ENCODE results near the gene FAM120C.

The FAM120C gene

DNA sequence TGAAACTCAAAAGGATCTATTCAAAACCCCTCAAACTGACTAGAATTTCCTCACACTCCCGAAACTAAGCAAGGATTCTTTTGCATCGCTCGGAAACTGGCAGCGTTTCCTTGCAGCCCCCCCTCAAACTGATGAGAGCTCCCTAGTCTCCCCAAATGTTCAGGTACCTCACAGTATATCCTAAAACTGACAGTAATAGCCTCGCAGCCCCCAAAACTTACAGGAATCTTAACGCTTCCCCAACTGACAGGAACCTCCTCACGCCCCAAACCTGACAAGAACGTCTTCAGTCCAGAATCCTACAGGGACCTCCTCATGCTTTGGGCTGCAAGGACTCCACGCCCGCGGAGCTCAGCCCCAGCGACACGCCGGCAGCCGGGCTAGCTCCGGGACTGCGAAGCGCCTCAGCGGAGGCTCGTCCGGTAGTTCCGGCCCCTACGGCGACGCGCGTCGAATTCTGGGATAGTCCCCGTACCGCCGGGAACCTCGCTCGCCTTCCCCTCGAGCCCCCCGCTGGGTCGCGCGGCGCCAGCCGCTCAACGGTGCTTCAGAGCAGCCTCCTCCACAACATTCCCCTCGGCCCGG lies 139.4 kb downstream of the FAM120C start:
- TF ChIP-seq, protein P1, sequence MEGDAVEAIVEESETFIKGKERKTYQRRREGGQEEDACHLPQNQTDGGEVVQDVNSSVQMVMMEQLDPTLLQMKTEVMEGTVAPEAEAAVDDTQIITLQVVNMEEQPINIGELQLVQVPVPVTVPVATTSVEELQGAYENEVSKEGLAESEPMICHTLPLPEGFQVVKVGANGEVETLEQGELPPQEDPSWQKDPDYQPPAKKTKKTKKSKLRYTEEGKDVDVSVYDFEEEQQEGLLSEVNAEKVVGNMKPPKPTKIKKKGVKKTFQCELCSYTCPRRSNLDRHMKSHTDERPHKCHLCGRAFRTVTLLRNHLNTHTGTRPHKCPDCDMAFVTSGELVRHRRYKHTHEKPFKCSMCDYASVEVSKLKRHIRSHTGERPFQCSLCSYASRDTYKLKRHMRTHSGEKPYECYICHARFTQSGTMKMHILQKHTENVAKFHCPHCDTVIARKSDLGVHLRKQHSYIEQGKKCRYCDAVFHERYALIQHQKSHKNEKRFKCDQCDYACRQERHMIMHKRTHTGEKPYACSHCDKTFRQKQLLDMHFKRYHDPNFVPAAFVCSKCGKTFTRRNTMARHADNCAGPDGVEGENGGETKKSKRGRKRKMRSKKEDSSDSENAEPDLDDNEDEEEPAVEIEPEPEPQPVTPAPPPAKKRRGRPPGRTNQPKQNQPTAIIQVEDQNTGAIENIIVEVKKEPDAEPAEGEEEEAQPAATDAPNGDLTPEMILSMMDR (IDR thresholded peaks at IDR 0.05; ENCODE audit: borderline replicate concordance, insufficient read depth, low read depth, low read length) = no peak
- peak overlapping the region; percentile 83 for H3K4me3 ChIP-seq (ENCODE audit: low read depth, low read length)

DNA sequence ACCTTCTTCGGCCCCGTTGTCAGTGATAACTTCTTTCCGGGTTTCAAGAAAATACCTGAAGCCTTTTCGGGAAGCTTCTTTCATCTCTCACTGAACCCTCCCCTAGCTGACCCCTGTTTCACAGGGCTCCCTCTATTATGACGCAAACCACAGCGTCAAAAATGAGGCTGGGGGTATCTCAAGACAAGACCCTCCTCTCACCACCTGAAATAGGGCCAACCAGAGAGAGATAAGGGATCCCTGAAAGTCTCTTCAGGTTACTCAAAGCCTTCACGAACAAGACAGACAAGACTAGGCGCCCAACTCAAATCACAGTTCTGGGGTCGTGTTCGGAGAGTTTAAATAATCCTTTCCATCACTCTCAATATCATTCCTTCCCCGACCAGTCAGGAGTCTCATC lies 140.0 kb downstream of the FAM120C start:
- TF ChIP-seq, protein P1 (IDR thresholded peaks at IDR 0.05; ENCODE audit: borderline replicate concordance, insufficient read depth, low read depth, low read length) = no peak
- peak overlapping the region; percentile 83 for H3K4me3 ChIP-seq (ENCODE audit: low read depth, low read length)

DNA sequence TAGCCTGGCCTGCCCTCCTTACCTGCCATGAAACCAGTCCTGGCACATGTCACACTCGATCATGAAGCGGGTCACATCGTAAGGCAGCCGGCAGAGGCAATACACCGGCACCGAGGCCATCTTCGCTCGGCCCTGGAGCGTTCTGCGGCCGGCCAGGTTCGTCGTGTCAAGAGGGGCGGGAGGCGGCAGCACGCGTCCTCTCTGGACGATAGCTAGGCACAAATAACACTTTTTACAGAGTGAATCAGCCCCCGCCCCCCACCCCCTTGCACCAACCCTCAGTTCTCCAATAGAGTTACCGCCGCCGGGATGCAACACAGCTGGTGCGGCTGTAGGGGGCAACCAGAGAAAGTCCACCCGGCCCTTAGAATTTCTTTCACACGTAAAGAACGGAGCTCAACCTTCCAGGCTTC lies 140.4 kb downstream of the FAM120C start:
- TF ChIP-seq, protein P1 (IDR thresholded peaks at IDR 0.05; ENCODE audit: borderline replicate concordance, insufficient read depth, low read depth, low read length) = peak; percentile 23; the same call in 1 of the 2 replicates
- H3K4me3 ChIP-seq (ENCODE audit: low read depth, low read length) = peak overlapping the region; percentile 83

DNA sequence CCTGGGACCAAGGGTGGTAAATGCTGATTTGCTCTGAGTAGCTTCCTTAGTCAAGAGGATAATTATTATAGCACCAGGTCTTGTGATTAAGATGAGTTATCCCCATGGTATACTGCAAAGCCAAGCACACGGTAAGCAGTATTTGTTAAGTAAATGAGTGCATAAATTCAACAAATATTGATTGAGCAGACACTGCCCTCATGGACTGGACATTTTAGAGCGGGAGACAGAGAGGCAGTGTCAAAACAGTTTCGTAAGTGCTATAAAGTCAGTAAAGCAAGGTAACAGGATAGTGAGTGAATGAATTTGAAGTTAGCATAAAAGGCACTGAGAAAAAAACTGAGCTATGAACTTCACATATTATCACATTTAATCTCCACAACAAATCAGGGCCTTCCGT lies 152.7 kb downstream of the FAM120C start:
- TF ChIP-seq, protein P1 (IDR thresholded peaks at IDR 0.05; ENCODE audit: borderline replicate concordance, insufficient read depth, low read depth, low read length) = no peak
- H3K4me3 ChIP-seq (ENCODE audit: low read depth, low read length) = no peak overlapping the region

DNA sequence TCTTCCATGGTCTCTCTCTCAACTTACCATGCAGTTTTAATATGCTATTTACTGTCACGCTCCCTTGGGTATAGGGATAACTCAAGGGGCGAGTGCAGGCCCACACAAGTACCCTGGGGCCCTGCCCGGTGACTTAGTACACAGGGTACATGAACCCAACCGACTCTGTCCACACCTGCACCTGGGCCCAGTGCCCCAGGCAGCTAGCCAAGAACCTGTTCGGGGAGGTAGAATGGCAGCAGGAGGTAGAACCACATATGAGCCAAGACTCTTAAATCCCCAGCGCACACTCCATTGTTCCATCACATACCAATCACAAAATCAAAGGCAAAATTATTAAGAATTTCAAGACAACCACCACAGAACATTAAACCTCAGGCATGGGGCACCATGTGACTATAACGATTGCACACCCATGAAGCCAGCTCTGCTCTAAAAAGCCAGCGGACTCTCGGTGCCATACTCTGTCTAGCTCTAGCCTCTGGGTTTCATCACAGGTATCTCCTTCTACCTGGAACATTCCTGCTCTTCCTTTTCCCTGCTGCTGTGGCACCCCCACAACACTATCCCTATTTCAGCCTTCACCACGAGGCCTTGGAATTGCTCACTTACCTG lies 153.4 kb downstream of the FAM120C start:
- H3K4me3 ChIP-seq (ENCODE audit: low read depth, low read length) = no peak overlapping the region
- TF ChIP-seq, protein P1 (IDR thresholded peaks at IDR 0.05; ENCODE audit: borderline replicate concordance, insufficient read depth, low read depth, low read length) = no peak

DNA sequence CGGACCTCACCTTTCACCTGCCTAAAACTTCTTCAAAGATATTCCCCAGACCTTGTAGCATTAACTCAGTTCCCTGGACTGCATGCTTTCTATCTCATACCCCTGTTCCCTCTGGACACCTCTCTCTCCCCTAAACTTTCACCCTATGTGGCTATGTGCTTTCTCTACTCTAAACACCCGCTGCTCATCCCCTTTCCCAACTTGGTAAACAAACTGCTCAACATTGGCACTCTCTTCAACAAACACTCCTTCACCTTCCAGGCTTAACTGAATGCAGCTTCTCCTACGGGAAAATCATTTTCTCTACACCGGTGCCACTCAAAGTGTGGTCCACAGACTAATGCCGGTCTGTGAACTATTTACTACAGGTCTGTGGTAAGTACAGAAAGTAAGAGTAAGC lies 158.7 kb downstream of the FAM120C start:
- TF ChIP-seq, protein P1 (IDR thresholded peaks at IDR 0.05; ENCODE audit: borderline replicate concordance, insufficient read depth, low read depth, low read length) = no peak
- H3K4me3 ChIP-seq (ENCODE audit: low read depth, low read length) = no peak overlapping the region

Measured in GM12875 (cell line).